GM21717 (cell line): ENCODE measurements around the gene FADS2.

ENCODE experiments used
- ATAC-seq: cut with Tn5 transposase; IDR thresholded peaks from one replicate; pipeline ENCODE4 v1.9.1; 2021; ENCODE audit warnings: mild to moderate bottlenecking, moderate library complexity; ENCODE audit not compliant: unreplicated experiment

The FADS2 gene

DNA sequence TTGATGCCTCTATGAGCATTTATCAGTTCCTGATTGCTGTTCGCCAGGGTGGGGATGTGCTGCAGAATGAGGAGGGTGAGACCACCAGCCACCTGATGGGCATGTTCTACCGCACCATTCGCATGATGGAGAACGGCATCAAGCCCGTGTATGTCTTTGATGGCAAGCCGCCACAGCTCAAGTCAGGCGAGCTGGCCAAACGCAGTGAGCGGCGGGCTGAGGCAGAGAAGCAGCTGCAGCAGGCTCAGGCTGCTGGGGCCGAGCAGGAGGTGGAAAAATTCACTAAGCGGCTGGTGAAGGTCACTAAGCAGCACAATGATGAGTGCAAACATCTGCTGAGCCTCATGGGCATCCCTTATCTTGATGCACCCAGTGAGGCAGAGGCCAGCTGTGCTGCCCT lies 32.6 kb upstream of the FADS2 start:
- no peak for ATAC-seq

- no peak for ATAC-seq
Measured at GRCh38 chr11:61795876-61796526, 32.1 kb upstream of the FADS2 start.

- no peak for ATAC-seq
Measured at GRCh38 chr11:61797263-61797944, 30.7 kb upstream of the FADS2 start.

GRCh38 chr11:61799665-61800284 lies 28.3 kb upstream of the FADS2 start:
- ATAC-seq: no peak

GRCh38 chr11:61800331-61801281 lies 27.5 kb upstream of the FADS2 start:
- ATAC-seq: no peak

DNA sequence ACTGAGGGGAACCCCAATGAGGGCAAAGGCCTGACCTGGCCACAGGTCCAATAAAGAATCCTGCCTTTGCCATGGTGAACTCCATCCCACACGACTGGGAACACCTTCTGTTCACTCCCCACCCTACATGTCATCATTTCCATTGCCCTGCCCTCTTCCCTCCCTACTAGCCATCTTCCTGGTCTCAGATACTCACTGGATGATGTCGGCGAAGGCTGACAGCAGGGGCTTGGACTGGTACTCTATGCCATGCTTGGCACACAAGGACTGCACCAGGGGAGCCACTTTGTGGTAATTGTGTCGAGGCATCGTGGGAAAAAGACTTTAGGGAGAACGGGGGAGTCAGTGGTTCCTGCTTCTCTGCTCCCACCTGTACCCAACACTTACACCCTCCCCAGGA lies 25.5 kb upstream of the FADS2 start:
- no peak for ATAC-seq

- ATAC-seq: no peak
Measured at GRCh38 chr11:61803889-61804647, 24.0 kb upstream of the FADS2 start.

- ATAC-seq: no peak
Measured at GRCh38 chr11:61805146-61805545, 23.0 kb upstream of the FADS2 start.

- ATAC-seq: no peak
Measured at GRCh38 chr11:61806785-61807184, 21.3 kb upstream of the FADS2 start.

- no peak for ATAC-seq
Measured at GRCh38 chr11:61810671-61811175, 17.4 kb upstream of the FADS2 start.

DNA sequence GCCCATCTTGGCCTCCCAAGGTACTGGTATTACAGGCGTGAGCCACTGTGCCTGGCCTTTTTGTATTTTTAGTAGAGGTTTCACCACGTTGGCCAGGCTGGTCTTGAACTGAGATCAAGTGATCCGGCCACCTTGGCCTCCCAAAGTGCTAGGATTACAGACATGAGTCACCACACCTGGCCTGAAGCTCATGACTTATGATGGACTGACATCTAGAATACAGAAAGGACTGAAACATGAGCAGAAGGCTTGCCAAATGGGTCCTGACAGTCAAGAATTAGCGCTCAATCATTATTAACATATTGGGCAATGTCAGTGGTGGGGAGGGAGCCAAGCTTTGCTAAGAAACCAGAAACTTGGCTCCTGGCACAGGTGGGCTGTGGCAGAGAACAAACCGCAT lies 16.3 kb upstream of the FADS2 start:
- no peak for ATAC-seq

GRCh38 chr11:61812736-61813411 lies 15.2 kb upstream of the FADS2 start:
- no peak for ATAC-seq

DNA sequence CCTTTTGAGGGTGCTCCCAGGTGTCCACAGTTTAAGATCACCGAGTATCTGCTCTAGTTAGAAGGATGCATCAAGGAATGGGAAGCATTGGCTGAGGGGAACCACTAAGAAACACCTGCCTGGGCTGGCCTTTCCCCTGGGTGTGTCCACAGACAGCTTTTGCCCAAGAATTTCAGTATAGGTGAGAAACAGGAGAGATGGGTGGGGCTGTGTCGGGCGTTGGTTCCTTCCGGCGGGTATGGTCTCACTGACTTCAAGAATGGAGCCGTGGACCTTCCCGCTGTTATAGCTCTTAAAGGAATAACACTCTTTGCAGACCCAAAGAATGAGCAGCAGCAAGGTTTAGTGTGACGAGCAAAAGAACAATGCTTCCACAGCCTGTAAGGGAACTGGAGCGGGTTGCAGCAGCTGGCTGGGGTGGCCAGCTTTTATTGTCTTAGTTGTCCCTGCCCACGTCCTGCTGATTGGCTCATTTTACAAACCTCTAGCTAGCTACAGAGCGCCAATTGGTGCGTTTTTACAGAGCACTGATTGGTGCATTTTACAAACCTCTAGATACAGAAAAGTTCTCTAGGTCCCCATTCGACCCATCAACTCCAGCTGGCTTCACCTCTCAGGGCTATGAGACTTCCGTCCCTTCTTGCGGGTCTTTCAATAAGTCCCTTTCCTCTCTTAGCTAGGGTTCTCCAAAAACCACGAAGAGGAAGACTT lies 13.7 kb upstream of the FADS2 start:
- no peak for ATAC-seq

DNA sequence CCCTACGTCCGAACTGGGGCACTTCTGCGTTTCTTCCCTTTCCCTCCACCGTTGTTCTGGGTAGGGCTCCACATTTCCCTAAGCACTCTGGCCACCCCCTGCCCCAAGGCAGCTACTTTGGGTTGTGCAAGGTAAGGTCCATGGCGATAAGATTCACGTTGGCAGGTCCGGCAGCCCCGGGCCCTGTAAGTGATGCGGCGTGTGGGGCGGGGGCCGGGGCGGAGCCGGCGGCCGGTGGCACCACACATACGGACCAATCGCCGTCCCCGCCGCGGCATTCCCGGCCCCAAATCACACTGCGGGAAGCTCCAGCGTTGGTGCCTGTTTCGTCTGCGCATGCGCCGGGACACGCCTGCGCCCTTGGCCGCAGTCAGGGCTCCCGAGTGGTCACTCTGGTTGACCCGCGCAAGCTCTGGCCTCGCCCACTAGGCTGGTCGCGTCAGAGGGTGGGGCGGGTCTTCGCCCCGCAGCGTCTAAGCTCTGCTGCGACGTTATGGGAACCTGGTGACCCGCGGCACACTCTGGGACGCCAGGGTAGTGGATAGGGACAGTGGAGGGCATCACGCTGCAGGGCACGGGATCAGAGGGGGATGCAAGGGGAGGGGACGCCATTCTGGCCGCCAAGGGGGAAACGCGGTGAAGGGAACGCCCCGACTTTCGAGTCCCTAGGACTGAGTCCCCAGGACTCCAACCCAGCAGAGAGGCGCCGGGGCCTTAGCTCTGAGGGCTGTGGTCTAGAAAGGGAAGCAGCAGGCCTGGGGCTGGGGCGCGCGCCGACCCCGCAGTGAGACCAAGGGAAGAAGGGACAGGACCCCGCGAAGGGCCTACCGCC lies 12.9 kb upstream of the FADS2 start:
- peak; percentile 43 for ATAC-seq

DNA sequence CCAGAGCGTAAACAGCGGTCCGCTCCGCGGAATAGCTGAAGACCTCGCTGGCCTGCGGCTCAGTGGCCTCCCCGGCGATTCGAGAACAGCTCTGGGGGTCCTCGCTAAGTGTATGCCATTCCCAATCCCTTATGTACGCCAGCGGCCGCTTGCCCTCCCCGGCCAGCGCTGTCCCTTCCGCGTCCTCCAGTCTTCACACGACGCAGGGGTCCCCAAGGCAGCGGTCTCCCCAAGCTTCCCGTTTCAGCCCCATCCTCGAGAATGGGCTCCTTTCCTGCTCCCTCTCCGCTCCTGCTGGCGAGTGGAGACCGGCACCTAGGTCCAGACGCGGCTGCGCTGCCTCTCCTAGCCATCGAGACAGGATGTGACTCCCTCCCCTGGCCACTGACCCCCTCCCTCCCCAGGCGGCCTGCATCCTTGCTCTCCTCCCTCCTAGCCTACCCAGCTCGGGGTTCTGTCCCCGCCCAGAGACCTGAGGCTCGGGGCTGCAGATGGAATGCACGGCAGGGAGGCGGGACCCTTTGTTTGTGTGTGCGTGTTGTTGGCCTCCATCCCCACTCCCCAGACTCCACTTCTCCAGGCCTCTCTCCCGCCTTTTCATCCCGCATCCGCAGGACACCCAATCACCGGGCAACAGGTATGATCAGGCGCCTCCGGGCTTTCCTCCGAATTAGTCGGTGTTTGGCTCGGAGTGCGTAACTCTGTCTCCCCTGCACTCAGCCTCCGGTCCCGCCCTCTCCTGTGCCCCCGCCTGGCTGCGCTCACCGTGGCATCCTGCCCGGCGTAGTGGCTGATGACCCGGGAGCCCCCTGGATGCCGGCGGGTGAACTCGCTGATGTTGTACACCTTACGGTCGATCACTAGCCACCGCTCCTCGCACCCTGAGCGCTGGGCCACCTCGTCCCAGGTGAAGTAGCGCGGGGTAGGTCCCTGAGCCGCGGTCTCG lies 12.0 kb upstream of the FADS2 start:
- peak; percentile 29 for ATAC-seq

DNA sequence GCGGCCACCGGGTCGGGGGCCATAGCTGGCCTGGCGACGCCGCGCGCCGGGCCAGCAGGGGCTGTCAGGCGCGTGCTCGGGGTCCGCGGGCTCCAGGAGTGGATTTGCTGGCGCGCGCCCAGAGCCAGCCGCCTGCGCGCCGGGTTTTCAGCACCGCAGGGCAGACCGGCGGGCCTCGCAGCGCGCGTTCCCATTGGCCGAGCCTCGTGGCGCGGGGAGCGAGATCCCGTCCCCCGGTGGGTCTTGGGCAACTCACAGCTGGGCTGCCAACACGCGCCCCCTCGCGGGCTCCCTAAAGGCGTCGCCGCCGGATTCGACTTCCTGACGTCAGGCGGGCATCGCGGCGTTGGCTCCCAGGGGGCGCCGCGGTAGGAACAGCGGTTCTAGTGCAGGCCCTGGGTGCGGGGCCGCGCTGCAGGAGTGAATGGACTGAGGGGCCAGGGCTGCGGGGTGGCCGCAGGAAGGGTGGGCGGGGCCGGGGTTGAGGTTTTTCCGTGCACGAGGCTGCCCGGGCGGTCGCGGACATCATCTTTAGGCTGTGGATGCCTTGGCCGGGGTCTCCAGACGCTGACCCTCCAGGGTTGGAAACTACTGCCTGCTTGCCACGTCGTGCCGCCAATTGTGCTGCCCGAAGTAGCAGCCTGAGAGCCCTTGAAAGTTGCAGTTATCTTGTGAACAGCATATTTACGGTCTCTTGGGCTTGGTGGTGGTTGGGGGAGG lies 11.2 kb upstream of the FADS2 start, which contains the start of gene FADS1:
FADS1 (minus strand) TSS at position 268 of the 720 bp plus-strand sequence; CDS start at position 194, 74 bp downstream.
- peak; percentile 48 for ATAC-seq
